CD14-positive monocyte (primary cell): ENCODE data around the gene RERE. TPM values are rescaled to one million over a fixed set of nuclear protein-coding genes. Genes with fewer than 3 reads are reported as not detected.

Experiments used
- DNase-seq, 3 donors: peaks; one replicate each; pipeline ENCODE4 v3.0.0-alpha.2; 2011 to 2022
- H2AFZ ChIP-seq: 2 replicates; pipeline ENCODE4 v1.6.0; 2012; ENCODE audit warnings: mild to moderate bottlenecking, low read depth, low read length, inconsistent platforms; ENCODE audit not compliant: insufficient read depth, poor library complexity, severe bottlenecking
- H3K27ac ChIP-seq, 2 donors: 1 replicate in 1 of 2; 2 replicates in 1 of 2; pipeline ENCODE4 v1.5.1; 2012 to 2013; ENCODE audit warnings: low read length in 2 of 2, control low read depth in 1 of 2, inconsistent platforms in 1 of 2, low read depth in 1 of 2, mild to moderate bottlenecking in 1 of 2
- H3K27me3 ChIP-seq, 2 donors: one replicate each; pipeline versions ENCODE4 v1.6.0 to v1.6.1; 2011 to 2013; ENCODE audit warnings: low read length in 2 of 2; ENCODE audit not compliant: control insufficient read depth in 2 of 2, insufficient read depth in 2 of 2
- H3K36me3 ChIP-seq, 2 donors: replicated peaks in 1 of 2; 1 replicate in 1 of 2; 2 replicates in 1 of 2; pipeline versions ENCODE4 v1.5.1 to v1.6.1; 2012 to 2013; ENCODE audit warnings: low read length in 2 of 2, control low read depth in 1 of 2, inconsistent platforms in 1 of 2, mild to moderate bottlenecking in 1 of 2; ENCODE audit not compliant: insufficient read depth in 2 of 2, control insufficient read depth in 1 of 2
- H3K4me1 ChIP-seq, 2 donors: 1 replicate in 1 of 2; 2 replicates in 1 of 2; pipeline versions ENCODE4 v1.5.1 to v1.6.1; 2012 to 2013; ENCODE audit warnings: low read length in 2 of 2, control low read depth in 1 of 2, inconsistent platforms in 1 of 2, mild to moderate bottlenecking in 1 of 2, moderate library complexity in 1 of 2; ENCODE audit not compliant: insufficient read depth in 2 of 2, control insufficient read depth in 1 of 2
- H3K4me2 ChIP-seq: replicated peaks from 2 replicates; pipeline ENCODE3; 2012; ENCODE audit warnings: low read length, moderate library complexity, mild to moderate bottlenecking; ENCODE audit not compliant: poor library complexity, severe bottlenecking; ENCODE audit errors: extremely low read depth
- H3K4me3 ChIP-seq, 3 experiments: fragments of 200-600 bp in 1 of 3; sonication (generic) in 1 of 3; replicated peaks in 1 of 3; 1 replicate in 2 of 3; 2 replicates in 1 of 3; pipeline ENCODE4 v1.5.1; 2011 to 2013; ENCODE audit warnings: low read length in 3 of 3, mild to moderate bottlenecking in 3 of 3, control low read depth in 2 of 3, low read depth in 2 of 3, inconsistent platforms in 1 of 3, moderate library complexity in 1 of 3
- H3K79me2 ChIP-seq: 2 replicates; pipeline ENCODE4 v1.6.0; 2012; ENCODE audit warnings: mild to moderate bottlenecking, control low read depth, inconsistent platforms, low read length, moderate library complexity; ENCODE audit not compliant: insufficient read depth
- H3K9ac ChIP-seq: 2 replicates; pipeline ENCODE4 v1.6.0; 2017; ENCODE audit warnings: low read length, mild to moderate bottlenecking; ENCODE audit not compliant: insufficient read depth, poor library complexity, severe bottlenecking
- H3K9me3 ChIP-seq, 2 donors: replicated peaks in 1 of 2; 1 replicate in 1 of 2; 2 replicates in 1 of 2; pipeline versions ENCODE4 v1.5.1 to v1.6.1; 2012 to 2013; ENCODE audit warnings: low read length in 2 of 2, control low read depth in 1 of 2; ENCODE audit not compliant: control insufficient read depth in 1 of 2, insufficient read depth in 1 of 2
- H4K20me1 ChIP-seq: 2 replicates; pipeline ENCODE4 v1.6.0; 2012; ENCODE audit warnings: mild to moderate bottlenecking, low read length, control low read depth, moderate library complexity; ENCODE audit not compliant: insufficient read depth
- H3K27ac Mint-ChIP-seq, 7 donors: one replicate each; pipeline ENCODE4 v1.8.0; 2020; ENCODE audit warnings: mild to moderate bottlenecking in 7 of 7, mixed read lengths in 7 of 7, moderate library complexity in 6 of 7, inconsistent platforms in 2 of 7
- H3K27me3 Mint-ChIP-seq, 3 donors: one replicate each; pipeline ENCODE4 v1.8.0; 2021 to 2022; ENCODE audit warnings: low read depth in 3 of 3, mild to moderate bottlenecking in 3 of 3, mixed read lengths in 3 of 3, moderate library complexity in 3 of 3, inconsistent platforms in 1 of 3
- H3K36me3 Mint-ChIP-seq, 2 donors: one replicate each; pipeline ENCODE4 v1.8.0; 2020; ENCODE audit warnings: mixed read lengths in 2 of 2, inconsistent platforms in 1 of 2, mild to moderate bottlenecking in 1 of 2
- H3K4me1 Mint-ChIP-seq: one replicate; pipeline ENCODE4 v1.8.0; 2020; ENCODE audit warnings: mild to moderate bottlenecking, mixed read lengths
- H3K4me3 Mint-ChIP-seq, 2 donors: one replicate each; pipeline ENCODE4 v1.8.0; 2020; ENCODE audit warnings: mild to moderate bottlenecking in 2 of 2, mixed read lengths in 2 of 2, moderate library complexity in 1 of 2
- H3K9me3 Mint-ChIP-seq, 7 donors: one replicate each; pipeline ENCODE4 v1.8.0; 2020 to 2022; ENCODE audit warnings: mixed read lengths in 7 of 7, mild to moderate bottlenecking in 6 of 7, moderate library complexity in 6 of 7, inconsistent platforms in 2 of 7
- WGBS: methylation state at CpG from one replicate; pipeline ENCODE4 v1.1.5; 2013; ENCODE audit warnings: missing lambda C conversion rate; ENCODE audit not compliant: insufficient coverage; 5-methylcytosine and 5-hydroxymethylcytosine counted together
- intact Hi-C, 2 donors: fragments of 100-400 bp; cut with micrococcal nuclease; formaldehyde crosslinking; loops; one replicate each; pipeline versions ENCODE4 v1.15.0 to v1.15.1; 2023
- polyA plus RNA-seq, 3 donors: library from polyadenylated mRNA; depleted of rRNA in 1 of 3; unstranded in 2 of 3; stranded (reverse) in 1 of 3; fragments of 300-500 nt in 2 of 3; fragments of >200 nt in 1 of 3; fragmentation: Illumina TruSeq in 2 of 3; gene quantifications; 1 replicate in 2 of 3; 2 replicates in 1 of 3; pipeline ENCODE4 v1.2.3, GENCODE V29; 2012 to 2021
- TF ChIP-seq, protein P1 (sequence below): fragments of 200-600 bp; IDR thresholded peaks from one replicate; pipeline ENCODE4 v1.8.0; 2022; ENCODE audit warnings: antibody characterized with exemption, mild to moderate bottlenecking

The RERE gene
- polyA plus RNA-seq, 3 donors = 1.2 to 19.4 (median 3.8) TPM

DNA sequence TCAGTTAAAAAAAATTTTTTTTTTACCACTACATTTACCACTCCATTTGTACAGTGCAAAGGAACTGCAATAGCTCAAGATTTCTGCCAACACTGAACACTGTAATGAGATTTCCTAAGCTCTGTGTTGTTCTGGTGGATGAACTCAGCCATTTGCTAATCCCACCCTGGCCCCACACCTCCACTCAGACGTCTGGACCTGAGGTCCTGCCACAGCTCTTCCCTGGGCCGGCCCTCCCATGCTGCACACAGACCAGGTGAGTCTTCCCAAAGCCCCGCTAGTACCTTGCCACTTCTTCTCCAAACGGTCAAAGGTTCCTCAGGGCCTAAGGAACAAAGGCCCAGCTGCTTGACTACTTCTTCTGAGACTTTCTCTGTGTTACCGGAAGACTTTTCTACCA is 443.1 kb downstream of the RERE start:
- Histone ChIP-seq H3K9ac (no peak overlapping the region), H3K27ac (no peak overlapping the region), H3K4me1 (peaks cover 3 to 5% of the 10 kb centered on the region in 2 donors), H3K79me2 (peaks cover 87% of the 10 kb centered on the region), H3K4me3 (no peak overlapping the region), H3K9me3 (peaks cover 0 to 5% of the 10 kb centered on the region in 2 donors), H3K27me3 (no peaks in the 10 kb centered on the region), H3K36me3 (peaks cover 43 to 82% of the 10 kb centered on the region in 2 donors), H4K20me1 (peaks cover 100% of the 10 kb centered on the region), H3K4me2 (no peak overlapping the region), H2AFZ (no peak overlapping the region)
- TF ChIP-seq, protein P1, sequence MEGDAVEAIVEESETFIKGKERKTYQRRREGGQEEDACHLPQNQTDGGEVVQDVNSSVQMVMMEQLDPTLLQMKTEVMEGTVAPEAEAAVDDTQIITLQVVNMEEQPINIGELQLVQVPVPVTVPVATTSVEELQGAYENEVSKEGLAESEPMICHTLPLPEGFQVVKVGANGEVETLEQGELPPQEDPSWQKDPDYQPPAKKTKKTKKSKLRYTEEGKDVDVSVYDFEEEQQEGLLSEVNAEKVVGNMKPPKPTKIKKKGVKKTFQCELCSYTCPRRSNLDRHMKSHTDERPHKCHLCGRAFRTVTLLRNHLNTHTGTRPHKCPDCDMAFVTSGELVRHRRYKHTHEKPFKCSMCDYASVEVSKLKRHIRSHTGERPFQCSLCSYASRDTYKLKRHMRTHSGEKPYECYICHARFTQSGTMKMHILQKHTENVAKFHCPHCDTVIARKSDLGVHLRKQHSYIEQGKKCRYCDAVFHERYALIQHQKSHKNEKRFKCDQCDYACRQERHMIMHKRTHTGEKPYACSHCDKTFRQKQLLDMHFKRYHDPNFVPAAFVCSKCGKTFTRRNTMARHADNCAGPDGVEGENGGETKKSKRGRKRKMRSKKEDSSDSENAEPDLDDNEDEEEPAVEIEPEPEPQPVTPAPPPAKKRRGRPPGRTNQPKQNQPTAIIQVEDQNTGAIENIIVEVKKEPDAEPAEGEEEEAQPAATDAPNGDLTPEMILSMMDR = no peak
- Mint-ChIP-seq H3K9me3 (peaks cover 0 to 3% (median 2%) of the 10 kb centered on the region in 7 donors), H3K4me3 (no peak overlapping the region), H3K4me1 (peaks cover 26% of the 10 kb centered on the region), H3K27me3 (no peaks in the 10 kb centered on the region), H3K36me3 (peaks cover 65 to 72% of the 10 kb centered on the region in 2 donors), H3K27ac (peak overlapping the region in 3 of 7 donors; percentile 12 to 64 (median 31))
- no peak for DNase-seq
- intact Hi-C loops = no loop called here
- 86% methylated on average over 5 of the region's 5 CpGs for WGBS

DNA sequence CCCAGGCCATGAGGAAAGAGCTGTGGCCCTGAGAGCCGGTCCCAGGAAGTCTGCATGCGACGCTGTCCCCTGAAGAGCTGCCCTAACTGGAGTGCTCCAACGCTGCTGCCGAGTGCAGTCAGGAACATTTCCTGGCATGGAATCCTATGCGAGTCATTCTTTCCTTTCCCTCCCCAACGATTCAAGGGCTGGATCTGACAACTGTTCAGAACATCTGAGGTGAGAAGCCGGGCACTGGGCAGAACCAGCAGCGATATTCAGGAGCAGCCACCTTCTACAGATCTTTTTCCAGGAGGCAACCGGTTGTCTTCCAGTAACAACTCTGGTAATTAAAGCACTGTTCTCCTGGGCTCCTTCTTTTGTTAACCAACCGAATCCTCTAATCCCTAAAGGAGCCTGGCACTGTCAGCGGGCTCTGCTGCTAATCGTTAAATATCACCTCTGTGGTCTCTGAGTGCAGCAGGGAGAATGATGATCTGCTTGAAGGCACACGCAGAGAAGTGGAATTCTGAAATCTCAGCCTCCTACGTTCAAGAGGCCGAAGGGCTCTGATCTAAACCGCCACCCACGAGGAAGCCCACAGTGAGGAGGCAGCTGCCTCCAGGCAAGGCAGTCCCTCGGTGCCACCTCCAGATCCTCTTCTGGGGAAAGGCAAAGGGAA is 443.7 kb downstream of the RERE start:
- Histone ChIP-seq H3K27ac (peak overlapping the region in 1 of 2 donors; percentile 32), H3K9me3 (peaks cover 0 to 5% of the 10 kb centered on the region in 2 donors), H2AFZ (no peak overlapping the region), H3K36me3 (peaks cover 43 to 80% of the 10 kb centered on the region in 2 donors), H3K4me1 (no peaks in the 10 kb centered on the region), H4K20me1 (peaks cover 100% of the 10 kb centered on the region), H3K4me3 (no peak overlapping the region), H3K27me3 (no peaks in the 10 kb centered on the region), H3K9ac (no peak overlapping the region), H3K79me2 (peaks cover 85% of the 10 kb centered on the region), H3K4me2 (no peak overlapping the region)
- Mint-ChIP-seq H3K27ac (peak overlapping the region in 3 of 7 donors; percentile 52 to 65 (median 57)), H3K27me3 (no peaks in the 10 kb centered on the region), H3K36me3 (peaks cover 66 to 72% of the 10 kb centered on the region in 2 donors), H3K4me1 (peaks cover 21% of the 10 kb centered on the region), H3K4me3 (no peak overlapping the region), H3K9me3 (peaks cover 0 to 3% (median 2%) of the 10 kb centered on the region in 7 donors)
- WGBS = 85% methylated on average over 17 of the region's 19 CpGs
- no peak for DNase-seq
- TF ChIP-seq, protein P1 = no peak
- intact Hi-C loops = no loop called here
